Activated naive CD4-positive, alpha-beta T cell treated with anti-CD3 and anti-CD28 coated beads, Interleukin-2, amount 50 U/mL, for 72 hours (primary cell): ENCODE data around the gene VCL. TPM values are rescaled to one million over a fixed set of nuclear protein-coding genes. Genes with fewer than 3 reads are reported as not detected.
A peak's percentile ranks its signal among the peaks of the same experiment; 100 is the strongest.
"Not testable (repeated sequence)": the region's sequence is repeated elsewhere in the genome, so short reads cannot be mapped to it uniquely, and the experiment has no call there.

ENCODE experiments used
- ATAC-seq, 2 donors: fragments of 150-1000 bp; cut with Tn5 transposase; 2 replicates each; pipeline ENCODE4 v1.10.0; 2021; ENCODE audit warnings: mild to moderate bottlenecking in 2 of 2, moderate library complexity in 2 of 2
- DNase-seq, 2 donors: peaks; one replicate each; pipeline ENCODE4 v3.0.0; 2021 to 2022; ENCODE audit warnings: low spot score in 2 of 2
- H3K27ac Mint-ChIP-seq, 2 donors: one replicate each; pipeline ENCODE4 v1.8.0; 2022; ENCODE audit warnings: mild to moderate bottlenecking in 2 of 2, mixed read lengths in 2 of 2
- H3K36me3 Mint-ChIP-seq, 2 donors: one replicate each; pipeline ENCODE4 v1.8.0; 2022; ENCODE audit warnings: mixed read lengths in 2 of 2
- H3K9me3 Mint-ChIP-seq, 2 donors: one replicate each; pipeline ENCODE4 v1.8.0; 2022; ENCODE audit warnings: mixed read lengths in 2 of 2
- total RNA-seq, 2 donors: library from RNA; stranded (reverse); gene quantifications; one replicate each; pipeline ENCODE4 v1.2.3, GENCODE V29; 2022

Gene VCL
- total RNA-seq, 2 donors from 2014 or later: 9.7 to 15.6 TPM

- DNase-seq: no peak
- no peaks in the 10 kb centered on the region for H3K9me3 Mint-ChIP-seq
- H3K27ac Mint-ChIP-seq: no peak overlapping the region
- H3K36me3 Mint-ChIP-seq: no peaks in the 10 kb centered on the region
- no peak for ATAC-seq
Observed at GRCh38 chr10:74044419-74044818, 46.5 kb downstream of the VCL start.

GRCh38 chr10:74047304-74047703, 49.4 kb downstream of the VCL start:
- no peaks in the 10 kb centered on the region for H3K36me3 Mint-ChIP-seq

GRCh38 chr10:74047871-74048270, 50.0 kb downstream of the VCL start:
- H3K36me3 Mint-ChIP-seq: no peaks in the 10 kb centered on the region
- DNase-seq (no peak), ATAC-seq (no peak)
- no peak overlapping the region for H3K27ac Mint-ChIP-seq
- H3K9me3 Mint-ChIP-seq: no peaks in the 10 kb centered on the region

More at GRCh38 chr10:74047304-74047703, 49.4 kb downstream of the VCL start:
- ATAC-seq (no peak), DNase-seq (no peak)
- Mint-ChIP-seq H3K27ac (no peak overlapping the region), H3K9me3 (no peaks in the 10 kb centered on the region)

GRCh38 chr10:74048433-74048832, 50.5 kb downstream of the VCL start:
- H3K27ac Mint-ChIP-seq: no peak overlapping the region
- no peaks in the 10 kb centered on the region for H3K36me3 Mint-ChIP-seq
- ATAC-seq (no peak), DNase-seq (no peak)
- no peaks in the 10 kb centered on the region for H3K9me3 Mint-ChIP-seq

DNA sequence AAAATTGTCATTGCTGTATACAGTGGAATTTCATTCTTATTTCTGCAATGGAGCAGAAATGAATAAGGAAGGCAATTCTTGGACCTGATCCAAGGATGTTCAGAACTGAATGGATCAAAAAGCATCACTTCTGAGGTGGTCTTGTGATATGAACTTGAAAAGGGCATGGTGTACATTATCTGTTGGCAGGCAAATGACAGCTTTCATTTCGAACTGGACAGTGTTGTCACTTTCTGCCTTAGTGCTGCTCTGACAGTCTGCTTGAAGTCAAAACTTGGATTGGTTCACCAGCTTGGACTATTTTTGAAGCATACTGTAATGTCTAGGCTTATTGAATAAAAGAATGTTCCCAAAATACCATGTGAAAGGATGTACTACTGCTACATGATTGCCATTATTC, 52.0 kb downstream of the VCL start:
- Mint-ChIP-seq H3K27ac (no peak overlapping the region), H3K9me3 (no peaks in the 10 kb centered on the region), H3K36me3 (no peaks in the 10 kb centered on the region)
- no peak for ATAC-seq
- DNase-seq: no peak

GRCh38 chr10:74050653-74051052, 52.7 kb downstream of the VCL start:
- no peaks in the 10 kb centered on the region for H3K9me3 Mint-ChIP-seq
- DNase-seq: no peak
- no peaks in the 10 kb centered on the region for H3K36me3 Mint-ChIP-seq

GRCh38 chr10:74051736-74052342, 53.9 kb downstream of the VCL start:
- H3K9me3 Mint-ChIP-seq: no peaks in the 10 kb centered on the region
- H3K27ac Mint-ChIP-seq: no peak overlapping the region
- ATAC-seq: no peak
- no peaks in the 10 kb centered on the region for H3K36me3 Mint-ChIP-seq
- no peak for DNase-seq

More at GRCh38 chr10:74050653-74051052, 52.7 kb downstream of the VCL start:
- ATAC-seq: no peak
- H3K27ac Mint-ChIP-seq: no peak overlapping the region

GRCh38 chr10:74052994-74053393, 55.1 kb downstream of the VCL start:
- no peak overlapping the region for H3K27ac Mint-ChIP-seq
- ATAC-seq (no peak), DNase-seq (no peak)
- no peaks in the 10 kb centered on the region for H3K36me3 Mint-ChIP-seq
- H3K9me3 Mint-ChIP-seq: no peaks in the 10 kb centered on the region

GRCh38 chr10:74055383-74056049, 57.6 kb downstream of the VCL start:
- Mint-ChIP-seq H3K27ac (no peak overlapping the region), H3K9me3 (no peaks in the 10 kb centered on the region), H3K36me3 (no peaks in the 10 kb centered on the region)
- ATAC-seq (no peak), DNase-seq (no peak)

GRCh38 chr10:74056050-74056818, 58.3 kb downstream of the VCL start:
- Mint-ChIP-seq H3K27ac (peak overlapping the region in 1 of 2 donors; percentile 42), H3K36me3 (no peaks in the 10 kb centered on the region), H3K9me3 (no peaks in the 10 kb centered on the region)
- ATAC-seq (peak; percentile 80 to 87), DNase-seq (peak in 1 of 2 donors; percentile 15)

DNA sequence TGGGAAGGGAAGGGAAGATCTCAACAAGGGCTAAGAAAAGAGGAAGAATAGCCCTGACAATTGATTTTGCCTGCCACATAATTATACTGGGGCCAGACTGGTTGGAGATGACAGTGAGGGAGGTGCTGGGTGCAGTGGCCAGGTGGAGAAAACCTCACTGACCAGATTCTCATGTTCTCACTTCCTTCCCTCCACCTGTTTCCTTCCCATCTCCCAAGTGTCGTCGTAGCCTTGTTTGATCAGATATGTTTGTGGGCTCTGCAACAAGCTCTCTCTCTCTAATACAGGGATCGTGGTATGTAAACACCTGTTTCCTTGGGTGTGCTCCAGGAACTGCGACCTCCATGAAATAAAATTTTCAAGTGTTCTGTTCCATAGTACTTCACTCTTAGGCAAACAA, 60.2 kb downstream of the VCL start:
- peak overlapping the region in 1 of 2 donors; percentile 62 for H3K27ac Mint-ChIP-seq
- no peak for ATAC-seq
- no peak for DNase-seq
- peaks cover 0 to under 1% of the 10 kb centered on the region in 2 donors for H3K36me3 Mint-ChIP-seq
- no peaks in the 10 kb centered on the region for H3K9me3 Mint-ChIP-seq

- H3K27ac Mint-ChIP-seq: no peak overlapping the region
- ATAC-seq (peak in 1 of 2 donors; percentile 50), DNase-seq (peak in 1 of 2 donors; percentile 15)
- H3K36me3 Mint-ChIP-seq: peaks cover 0 to 6% of the 10 kb centered on the region in 2 donors
- no peaks in the 10 kb centered on the region for H3K9me3 Mint-ChIP-seq
Observed at GRCh38 chr10:74058658-74059057, 60.7 kb downstream of the VCL start.

DNA sequence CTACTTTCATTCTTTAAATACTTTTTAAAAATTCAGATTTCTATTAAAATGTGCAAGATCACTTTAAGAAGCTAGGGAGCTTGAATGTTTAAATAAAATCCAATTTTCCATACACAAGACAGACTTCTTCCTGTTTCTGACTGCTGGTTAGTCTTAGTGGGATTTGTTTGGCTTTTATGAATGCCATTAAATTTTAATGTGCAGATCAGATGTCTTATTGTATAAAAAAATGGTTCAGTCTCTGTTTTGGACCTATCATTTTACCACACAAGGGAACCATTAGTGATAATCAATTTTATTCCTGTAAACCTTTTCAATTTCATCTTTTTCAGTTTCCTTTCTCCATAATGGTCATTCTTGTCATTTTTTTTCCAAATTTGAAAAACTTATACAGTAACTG, 63.2 kb downstream of the VCL start:
- H3K9me3 Mint-ChIP-seq: no peaks in the 10 kb centered on the region

DNA sequence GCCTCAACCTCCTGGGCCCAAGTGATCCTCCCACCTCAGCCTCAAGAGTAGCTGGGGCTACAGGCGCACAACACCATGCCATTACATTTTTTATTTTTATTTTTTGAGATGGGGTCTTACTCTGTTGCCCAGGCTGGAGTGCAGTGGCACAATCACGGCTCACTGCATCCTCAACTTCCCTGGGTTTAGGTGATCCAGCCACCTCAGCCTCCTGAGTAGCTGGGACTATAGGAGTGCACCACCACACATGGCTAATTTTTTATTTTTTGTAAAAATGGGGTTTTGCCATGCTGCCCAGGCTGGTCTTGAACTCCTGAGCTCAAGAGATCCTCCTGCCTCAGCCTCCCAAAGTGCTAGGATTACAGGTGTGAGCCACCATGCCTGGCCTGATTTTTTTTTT, 64.1 kb downstream of the VCL start:
- Mint-ChIP-seq H3K36me3 (peaks cover 0 to 10% of the 10 kb centered on the region in 2 donors), H3K27ac (peak overlapping the region in 1 of 2 donors; percentile 58)
- not testable (repeated sequence) for ATAC-seq, H3K9me3 Mint-ChIP-seq, DNase-seq

More for the DNA sequence above, 63.2 kb downstream of the VCL start:
- peaks cover 0 to 10% of the 10 kb centered on the region in 2 donors for H3K36me3 Mint-ChIP-seq
- ATAC-seq (no peak), DNase-seq (no peak)
- no peak overlapping the region for H3K27ac Mint-ChIP-seq

DNA sequence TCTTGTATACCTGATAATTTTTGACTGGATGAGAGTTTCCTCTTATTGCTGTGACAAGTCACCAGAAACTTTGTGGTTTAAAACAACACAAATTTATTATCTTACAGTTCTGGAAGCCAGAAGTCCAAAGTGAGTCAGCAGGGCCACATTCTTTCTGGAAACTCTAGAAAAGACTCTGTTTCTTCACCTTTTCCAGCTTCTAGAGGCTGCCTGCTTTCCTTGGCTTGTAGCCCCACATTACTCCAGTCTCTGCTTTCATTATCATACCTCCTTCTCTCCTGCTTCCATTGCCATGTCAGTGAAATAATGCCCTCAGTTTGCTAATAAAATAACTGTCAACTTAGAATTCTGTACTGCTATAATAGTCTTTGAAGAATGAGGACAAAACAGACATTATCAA, 65.3 kb downstream of the VCL start:
- H3K36me3 Mint-ChIP-seq: peaks cover 0 to 10% of the 10 kb centered on the region in 2 donors
- H3K27ac Mint-ChIP-seq: no peak overlapping the region
- ATAC-seq (no peak), DNase-seq (no peak)
- no peaks in the 10 kb centered on the region for H3K9me3 Mint-ChIP-seq

- Mint-ChIP-seq H3K9me3 (no peaks in the 10 kb centered on the region), H3K27ac (no peak overlapping the region), H3K36me3 (peaks cover 0 to 10% of the 10 kb centered on the region in 2 donors)
- DNase-seq (no peak), ATAC-seq (no peak)
Observed at GRCh38 chr10:74067373-74068352, 69.7 kb downstream of the VCL start.
